ENCODE results near the gene F8A3. TPM values are rescaled to one million over a fixed set of nuclear protein-coding genes. Genes with fewer than 3 reads are reported as not detected.

The F8A3 gene
- total and polyA plus RNA-seq, 5 experiments from 2014 or later = 9.5 to 22.2 (median 14.5) TPM

Small RNAs within 50 kb of the gene (microRNA-seq; reads per million reads assigned to microRNA genes)
- not detected for gene MIR1184-3 (ENCODE audit: borderline microRNAs expressed)

Other genes with a start within 250 kb of the F8A3 start
- gene VBP1, start 242.2 kb downstream of the F8A3 start, total RNA-seq = 10 to 100 TPM; 30.7 to 35.2 TPM
- gene VBP1, start 242.2 kb downstream of the F8A3 start, polyA plus RNA-seq = 100 to 1,000 TPM in 1 of 3 donors, 10 to 100 TPM in 2; 78.9 to 112 (median 99.8) TPM
- gene RAB39B, start 194.1 kb downstream of the F8A3 start, total RNA-seq = 10 to 100 TPM; 13.5 to 14.8 TPM
- 1 to 10 TPM; 3.4 to 8.3 (median 4.0) TPM for gene RAB39B, start 194.1 kb downstream of the F8A3 start, polyA plus RNA-seq
- gene CLIC2, start 124.0 kb downstream of the F8A3 start, total RNA-seq = 1 to 10 TPM in 1 of 2 experiments, under 1 TPM in 1; 0.73 to 1.4 TPM
- under 1 TPM in 2 of 3 donors, not detected in 1; 0.21 to 0.34 TPM for gene CLIC2, start 124.0 kb downstream of the F8A3 start, polyA plus RNA-seq
- gene F8A2, start 76.5 kb downstream of the F8A3 start, total RNA-seq = not detected
- gene F8A2, start 76.5 kb downstream of the F8A3 start, polyA plus RNA-seq = not detected
- gene SPRY3, start 154.0 kb upstream of the F8A3 start, total RNA-seq = under 1 TPM; 0.55 to 0.74 TPM
- gene SPRY3, start 154.0 kb upstream of the F8A3 start, polyA plus RNA-seq = under 1 TPM in 2 of 3 donors, not detected in 1; 0.20 to 0.26 TPM
- gene TMLHE, start 154.3 kb upstream of the F8A3 start, total RNA-seq = 10 to 100 TPM; 13.9 to 15.9 TPM
- 10 to 100 TPM; 13.0 to 16.6 (median 15.4) TPM for gene TMLHE, start 154.3 kb upstream of the F8A3 start, polyA plus RNA-seq

All from naive thymus-derived CD8-positive, alpha-beta T cell (primary cell).